Measurements from ENCODE around the gene ALDH1A3. TPM values are rescaled to one million over a fixed set of nuclear protein-coding genes. Genes with fewer than 3 reads are reported as not detected.
A peak's percentile ranks its signal among the peaks of the same experiment; 100 is the strongest.

The ALDH1A3 gene
- total and polyA plus RNA-seq, 4 donors = 0.79 to 8.4 (median 1.4) TPM

DNA sequence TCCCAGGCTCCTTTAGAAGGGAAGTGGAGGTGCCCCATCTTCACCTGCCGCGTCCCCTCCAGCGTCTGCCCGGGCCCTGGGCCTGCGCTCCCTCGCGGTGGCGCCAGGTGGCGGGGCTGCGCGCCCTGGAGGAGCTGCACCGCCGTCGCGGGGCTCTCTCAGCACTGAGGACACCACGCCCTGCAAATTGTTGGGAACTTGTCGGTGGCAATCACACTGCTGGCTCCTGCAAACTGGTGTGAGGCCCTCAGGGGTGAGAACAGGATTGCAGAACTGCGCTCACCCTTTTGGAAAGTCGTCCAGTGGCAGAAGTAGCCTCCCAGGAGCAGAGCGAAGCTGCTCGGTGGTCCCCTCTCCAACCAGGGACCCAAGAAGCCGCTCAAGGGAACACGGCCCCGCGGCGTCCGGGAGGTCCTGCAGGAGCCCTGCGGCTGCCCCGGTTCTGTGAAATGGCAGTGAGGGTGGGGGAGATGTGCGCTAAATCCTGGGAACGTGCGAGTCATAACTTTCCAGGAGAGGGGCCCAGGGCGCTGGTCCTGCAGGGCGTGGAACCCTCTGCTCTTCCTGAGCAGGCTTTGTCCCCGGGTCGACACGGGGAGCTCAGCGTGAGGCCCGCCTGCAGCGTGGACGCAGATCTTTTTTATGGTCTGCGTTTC is 38.5 kb downstream of the ALDH1A3 start:
- H3K4me1 ChIP-seq (ENCODE audit: control insufficient read depth in 4 of 4, insufficient read depth in 4 of 4, low read length in 3 of 4) = peaks cover 0 to 23% (median 5%) of the 10 kb centered on the region in 4 donors
- WGBS = 3% methylated on average over 42 of the region's 42 CpGs
- no peaks in the 10 kb centered on the region for H3K36me3 ChIP-seq (ENCODE audit: control insufficient read depth in 4 of 4, insufficient read depth in 3 of 4, low read depth in 1 of 4, low read length in 3 of 4)
- H3K9me3 ChIP-seq (ENCODE audit: control insufficient read depth in 4 of 4, low read length in 3 of 4) = no peaks in the 10 kb centered on the region
- peak overlapping the region in 2 of 3 donors; percentile 34 to 62 for H3K4me3 ChIP-seq (ENCODE audit: low read depth in 1 of 3, low read length in 3 of 3)
- peak overlapping the region in 1 of 2 donors; percentile 49 for H3K27ac ChIP-seq (ENCODE audit: low read depth in 1 of 2, low read length in 2 of 2)
- peak; percentile 72 for DNase-seq (ENCODE audit: low spot score)
- TF ChIP-seq RAD21 (IDR thresholded peaks at IDR 0.05) (peak; percentile 77 to 84), YY1 (IDR thresholded peaks at IDR 0.05) (no peak)
- TF ChIP-seq, protein P1, sequence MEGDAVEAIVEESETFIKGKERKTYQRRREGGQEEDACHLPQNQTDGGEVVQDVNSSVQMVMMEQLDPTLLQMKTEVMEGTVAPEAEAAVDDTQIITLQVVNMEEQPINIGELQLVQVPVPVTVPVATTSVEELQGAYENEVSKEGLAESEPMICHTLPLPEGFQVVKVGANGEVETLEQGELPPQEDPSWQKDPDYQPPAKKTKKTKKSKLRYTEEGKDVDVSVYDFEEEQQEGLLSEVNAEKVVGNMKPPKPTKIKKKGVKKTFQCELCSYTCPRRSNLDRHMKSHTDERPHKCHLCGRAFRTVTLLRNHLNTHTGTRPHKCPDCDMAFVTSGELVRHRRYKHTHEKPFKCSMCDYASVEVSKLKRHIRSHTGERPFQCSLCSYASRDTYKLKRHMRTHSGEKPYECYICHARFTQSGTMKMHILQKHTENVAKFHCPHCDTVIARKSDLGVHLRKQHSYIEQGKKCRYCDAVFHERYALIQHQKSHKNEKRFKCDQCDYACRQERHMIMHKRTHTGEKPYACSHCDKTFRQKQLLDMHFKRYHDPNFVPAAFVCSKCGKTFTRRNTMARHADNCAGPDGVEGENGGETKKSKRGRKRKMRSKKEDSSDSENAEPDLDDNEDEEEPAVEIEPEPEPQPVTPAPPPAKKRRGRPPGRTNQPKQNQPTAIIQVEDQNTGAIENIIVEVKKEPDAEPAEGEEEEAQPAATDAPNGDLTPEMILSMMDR (IDR thresholded peaks at IDR 0.05; ENCODE audit: low read depth, low read length, missing input control) = peak; percentile 83
- peak overlapping the region in 1 of 2 donors; percentile 5 for H3K9ac ChIP-seq (ENCODE audit: low read depth in 1 of 2, low read length in 2 of 2)
- peaks cover 0 to 16% (median 4%) of the 10 kb centered on the region in 4 donors for H3K27me3 ChIP-seq (ENCODE audit: control insufficient read depth in 4 of 4, insufficient read depth in 4 of 4, low read length in 3 of 4)

DNA sequence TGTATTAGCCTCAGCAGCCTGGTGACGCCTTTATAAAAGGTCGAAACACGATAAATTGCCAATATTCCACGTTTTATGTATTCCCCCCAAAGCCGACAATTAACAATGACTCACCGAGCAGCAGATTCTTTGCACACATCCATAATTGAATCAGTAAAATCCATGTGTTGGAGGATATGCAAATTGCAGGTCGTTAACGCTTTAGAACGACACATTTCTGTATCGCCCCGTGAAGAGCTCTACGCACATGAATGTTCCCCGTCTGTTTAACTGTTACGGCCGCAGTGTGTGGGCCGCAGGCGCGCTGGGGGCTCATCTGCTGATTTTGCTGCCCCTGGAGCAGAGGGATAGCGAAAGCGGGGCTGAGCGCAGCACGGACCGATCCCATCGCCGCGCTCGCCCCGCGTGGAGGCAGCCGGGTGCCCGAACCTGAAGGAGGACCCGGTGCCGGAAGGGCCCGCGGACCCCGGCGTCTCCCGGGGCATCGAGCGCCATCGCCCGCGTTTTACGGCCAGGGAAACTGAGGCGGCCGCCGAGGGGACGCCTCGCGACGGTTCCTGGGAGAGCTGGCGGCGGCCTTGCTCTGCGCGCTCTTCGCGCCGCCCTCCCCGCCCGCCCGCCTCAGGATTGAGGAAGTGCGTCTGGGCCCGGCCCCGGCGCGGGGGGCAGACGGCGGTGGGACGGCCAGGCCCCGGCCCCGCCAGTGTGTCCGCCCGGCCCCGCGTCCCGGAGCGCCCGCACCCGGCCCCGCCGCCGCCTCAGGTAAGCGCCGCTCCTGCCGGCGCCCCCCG is 39.3 kb downstream of the ALDH1A3 start, which contains the start of gene LRRK1:
LRRK1 (plus strand) TSS at position 668 of the 791 bp plus-strand sequence. CDS start 5,276 bp downstream, outside the sequence.
- TF ChIP-seq, protein P2, sequence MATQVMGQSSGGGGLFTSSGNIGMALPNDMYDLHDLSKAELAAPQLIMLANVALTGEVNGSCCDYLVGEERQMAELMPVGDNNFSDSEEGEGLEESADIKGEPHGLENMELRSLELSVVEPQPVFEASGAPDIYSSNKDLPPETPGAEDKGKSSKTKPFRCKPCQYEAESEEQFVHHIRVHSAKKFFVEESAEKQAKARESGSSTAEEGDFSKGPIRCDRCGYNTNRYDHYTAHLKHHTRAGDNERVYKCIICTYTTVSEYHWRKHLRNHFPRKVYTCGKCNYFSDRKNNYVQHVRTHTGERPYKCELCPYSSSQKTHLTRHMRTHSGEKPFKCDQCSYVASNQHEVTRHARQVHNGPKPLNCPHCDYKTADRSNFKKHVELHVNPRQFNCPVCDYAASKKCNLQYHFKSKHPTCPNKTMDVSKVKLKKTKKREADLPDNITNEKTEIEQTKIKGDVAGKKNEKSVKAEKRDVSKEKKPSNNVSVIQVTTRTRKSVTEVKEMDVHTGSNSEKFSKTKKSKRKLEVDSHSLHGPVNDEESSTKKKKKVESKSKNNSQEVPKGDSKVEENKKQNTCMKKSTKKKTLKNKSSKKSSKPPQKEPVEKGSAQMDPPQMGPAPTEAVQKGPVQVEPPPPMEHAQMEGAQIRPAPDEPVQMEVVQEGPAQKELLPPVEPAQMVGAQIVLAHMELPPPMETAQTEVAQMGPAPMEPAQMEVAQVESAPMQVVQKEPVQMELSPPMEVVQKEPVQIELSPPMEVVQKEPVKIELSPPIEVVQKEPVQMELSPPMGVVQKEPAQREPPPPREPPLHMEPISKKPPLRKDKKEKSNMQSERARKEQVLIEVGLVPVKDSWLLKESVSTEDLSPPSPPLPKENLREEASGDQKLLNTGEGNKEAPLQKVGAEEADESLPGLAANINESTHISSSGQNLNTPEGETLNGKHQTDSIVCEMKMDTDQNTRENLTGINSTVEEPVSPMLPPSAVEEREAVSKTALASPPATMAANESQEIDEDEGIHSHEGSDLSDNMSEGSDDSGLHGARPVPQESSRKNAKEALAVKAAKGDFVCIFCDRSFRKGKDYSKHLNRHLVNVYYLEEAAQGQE (IDR thresholded peaks at IDR 0.05) = no peak
- TF ChIP-seq RAD21 (IDR thresholded peaks at IDR 0.05) = no peak
- no peak for TF ChIP-seq NR2F2 (IDR thresholded peaks at IDR 0.05)
- TF ChIP-seq TAF1 (conservative IDR thresholded peaks at IDR 0.05) = no peak
- TF ChIP-seq SP1 (IDR thresholded peaks at IDR 0.05) = no peak
- TF ChIP-seq, protein P3, sequence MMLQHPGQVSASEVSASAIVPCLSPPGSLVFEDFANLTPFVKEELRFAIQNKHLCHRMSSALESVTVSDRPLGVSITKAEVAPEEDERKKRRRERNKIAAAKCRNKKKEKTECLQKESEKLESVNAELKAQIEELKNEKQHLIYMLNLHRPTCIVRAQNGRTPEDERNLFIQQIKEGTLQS (IDR thresholded peaks at IDR 0.05) = no peak
- TF ChIP-seq, protein P4, sequence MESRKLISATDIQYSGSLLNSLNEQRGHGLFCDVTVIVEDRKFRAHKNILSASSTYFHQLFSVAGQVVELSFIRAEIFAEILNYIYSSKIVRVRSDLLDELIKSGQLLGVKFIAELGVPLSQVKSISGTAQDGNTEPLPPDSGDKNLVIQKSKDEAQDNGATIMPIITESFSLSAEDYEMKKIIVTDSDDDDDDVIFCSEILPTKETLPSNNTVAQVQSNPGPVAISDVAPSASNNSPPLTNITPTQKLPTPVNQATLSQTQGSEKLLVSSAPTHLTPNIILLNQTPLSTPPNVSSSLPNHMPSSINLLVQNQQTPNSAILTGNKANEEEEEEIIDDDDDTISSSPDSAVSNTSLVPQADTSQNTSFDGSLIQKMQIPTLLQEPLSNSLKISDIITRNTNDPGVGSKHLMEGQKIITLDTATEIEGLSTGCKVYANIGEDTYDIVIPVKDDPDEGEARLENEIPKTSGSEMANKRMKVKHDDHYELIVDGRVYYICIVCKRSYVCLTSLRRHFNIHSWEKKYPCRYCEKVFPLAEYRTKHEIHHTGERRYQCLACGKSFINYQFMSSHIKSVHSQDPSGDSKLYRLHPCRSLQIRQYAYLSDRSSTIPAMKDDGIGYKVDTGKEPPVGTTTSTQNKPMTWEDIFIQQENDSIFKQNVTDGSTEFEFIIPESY (IDR thresholded peaks at IDR 0.05) = no peak
- no peak for TF ChIP-seq HNF4G (IDR thresholded peaks at IDR 0.05)
- no peak for TF ChIP-seq RXRA (IDR thresholded peaks at IDR 0.05)
- no peak for TF ChIP-seq HNF4A (conservative IDR thresholded peaks at IDR 0.05)
- TF ChIP-seq JUND (IDR thresholded peaks at IDR 0.05) = no peak
- TF ChIP-seq YY1 (IDR thresholded peaks at IDR 0.05) = no peak
- TF ChIP-seq, protein P1 (IDR thresholded peaks at IDR 0.05; ENCODE audit: low read depth, low read length, missing input control) = no peak
- no peak for TF ChIP-seq GABPA (IDR thresholded peaks at IDR 0.05 in 1 of 2, conservative IDR thresholded peaks at IDR 0.05 in 1 of 2)
- TF ChIP-seq, protein P5, sequence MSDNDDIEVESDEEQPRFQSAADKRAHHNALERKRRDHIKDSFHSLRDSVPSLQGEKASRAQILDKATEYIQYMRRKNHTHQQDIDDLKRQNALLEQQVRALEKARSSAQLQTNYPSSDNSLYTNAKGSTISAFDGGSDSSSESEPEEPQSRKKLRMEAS (IDR thresholded peaks at IDR 0.05) = no peak
- TF ChIP-seq EGR1 (IDR thresholded peaks at IDR 0.05; ENCODE audit: low read depth in 2 of 2) = no peak
- TF ChIP-seq FOXA2 (IDR thresholded peaks at IDR 0.05) = no peak
- TF ChIP-seq FOXA1 (IDR thresholded peaks at IDR 0.05) = no peak
- Histone ChIP-seq H3K4me3 (ENCODE audit: low read depth in 1 of 3, low read length in 3 of 3) (peak within 1 kb of the TSS; percentile 36 to 62 (median 47)), H3K27ac (ENCODE audit: low read depth in 1 of 2, low read length in 2 of 2) (peak within 1 kb of the TSS in 1 of 2 donors; percentile 49), H3K36me3 (ENCODE audit: control insufficient read depth in 4 of 4, insufficient read depth in 3 of 4, low read depth in 1 of 4, low read length in 3 of 4) (no peaks in the 10 kb centered on the region), H3K27me3 (ENCODE audit: control insufficient read depth in 4 of 4, insufficient read depth in 4 of 4, low read length in 3 of 4) (peaks cover 0 to 16% (median 4%) of the 10 kb centered on the region in 4 donors), H3K4me1 (ENCODE audit: control insufficient read depth in 4 of 4, insufficient read depth in 4 of 4, low read length in 3 of 4) (peaks cover 0 to 23% (median 5%) of the 10 kb centered on the region in 4 donors), H3K9me3 (ENCODE audit: control insufficient read depth in 4 of 4, low read length in 3 of 4) (no peaks in the 10 kb centered on the region), H3K9ac (ENCODE audit: low read depth in 1 of 2, low read length in 2 of 2) (peak within 1 kb of the TSS; percentile 5)
- no peak for DNase-seq (ENCODE audit: low spot score)
- WGBS = 2% methylated on average over 87 of the region's 87 CpGs
